ENCODE measurements around the gene P2RY8. TPM values are rescaled to one million over a fixed set of nuclear protein-coding genes. Genes with fewer than 3 reads are reported as not detected.
"Not testable (repeated sequence)": the region's sequence is repeated elsewhere in the genome, so short reads cannot be mapped to it uniquely, and the experiment has no call there.

P2RY8 gene
- polyA plus RNA-seq, 4 donors = 0.22 to 2.1 (median 1.2) TPM

GRCh38 chrX:1496076-1496475 is 40.9 kb downstream of the P2RY8 start:
- FAIRE-seq (no peak), DNase-seq (no peak)
- Histone ChIP-seq H3K9me3 (ENCODE audit: control insufficient read depth in 2 of 2, insufficient read depth in 1 of 2, low read depth in 1 of 2, low read length in 1 of 2) (no peaks in the 10 kb centered on the region), H3K36me3 (ENCODE audit: control insufficient read depth in 3 of 3, insufficient read depth in 2 of 3, low read depth in 1 of 3, low read length in 3 of 3) (no peaks in the 10 kb centered on the region), H3K27me3 (ENCODE audit: control insufficient read depth in 3 of 3, insufficient read depth in 3 of 3, low read length in 3 of 3) (no peaks in the 10 kb centered on the region), H3K4me3 (ENCODE audit: low read depth in 1 of 3, low read length in 3 of 3) (no peak overlapping the region), H3K4me1 (ENCODE audit: control insufficient read depth in 3 of 3, insufficient read depth in 2 of 3, low read depth in 1 of 3, low read length in 2 of 3) (no peaks in the 10 kb centered on the region), H3K27ac (ENCODE audit: low read depth in 1 of 3, low read length in 2 of 3) (no peak overlapping the region)
- 77 to 79% (median 79%) methylated on average over 12 of the region's 12 CpGs for WGBS, 3 donors

DNA sequence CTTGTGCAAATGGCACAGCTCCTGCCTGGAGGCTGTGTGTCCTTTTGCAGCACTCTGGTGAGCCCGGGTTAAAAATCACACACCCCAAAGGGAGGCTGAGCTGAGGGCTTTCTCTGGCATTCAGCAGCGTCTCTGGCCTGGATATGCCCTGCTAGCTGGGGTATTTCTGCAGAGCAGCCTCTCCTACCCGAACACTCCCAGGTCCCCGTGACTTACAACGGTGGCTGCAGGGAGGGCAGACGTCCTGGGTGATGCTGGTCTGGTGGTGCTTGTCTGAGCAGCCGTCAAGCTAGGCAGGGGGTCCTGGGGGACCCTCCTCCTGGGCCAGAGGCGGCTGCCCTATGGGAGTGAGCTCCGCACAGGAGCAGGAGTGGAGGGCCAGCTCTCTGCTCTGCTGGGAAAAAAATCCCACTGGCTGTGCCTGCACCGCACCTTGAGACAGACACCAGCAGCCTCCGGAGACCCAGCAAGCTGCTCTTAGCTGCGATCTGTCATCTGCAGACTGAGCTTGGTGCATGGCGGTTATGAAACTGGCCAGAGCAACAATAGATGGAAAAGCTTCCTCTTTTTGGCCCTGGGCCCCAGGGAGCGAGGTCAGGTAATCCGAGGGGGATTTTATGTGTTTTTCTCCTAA is 43.0 kb downstream of the P2RY8 start:
- Histone ChIP-seq H3K36me3 (ENCODE audit: control insufficient read depth in 3 of 3, insufficient read depth in 2 of 3, low read depth in 1 of 3, low read length in 3 of 3) (no peaks in the 10 kb centered on the region), H3K27ac (ENCODE audit: low read depth in 1 of 3, low read length in 2 of 3) (peak overlapping the region in 2 of 3 donors; percentile 24 to 32), H3K9me3 (ENCODE audit: control insufficient read depth in 2 of 2, insufficient read depth in 1 of 2, low read depth in 1 of 2, low read length in 1 of 2) (no peaks in the 10 kb centered on the region), H3K27me3 (ENCODE audit: control insufficient read depth in 3 of 3, insufficient read depth in 3 of 3, low read length in 3 of 3) (no peaks in the 10 kb centered on the region), H3K4me1 (ENCODE audit: control insufficient read depth in 3 of 3, insufficient read depth in 2 of 3, low read depth in 1 of 3, low read length in 2 of 3) (no peaks in the 10 kb centered on the region), H3K4me3 (ENCODE audit: low read depth in 1 of 3, low read length in 3 of 3) (no peak overlapping the region)
- no peak for DNase-seq
- no peak for FAIRE-seq
- WGBS, 3 donors = 29 to 38% (median 32%) methylated on average over 15 of the region's 15 CpGs

- FAIRE-seq (no peak), DNase-seq (no peak)
- no peak overlapping the region for H3K4me3 ChIP-seq (ENCODE audit: low read depth in 1 of 3, low read length in 3 of 3)
- H3K27ac ChIP-seq (ENCODE audit: low read depth in 1 of 3, low read length in 2 of 3) = peak overlapping the region in 1 of 3 donors; percentile 32
- no peaks in the 10 kb centered on the region for H3K9me3 ChIP-seq (ENCODE audit: control insufficient read depth in 2 of 2, insufficient read depth in 1 of 2, low read depth in 1 of 2, low read length in 1 of 2)
- H3K27me3 ChIP-seq (ENCODE audit: control insufficient read depth in 3 of 3, insufficient read depth in 3 of 3, low read length in 3 of 3) = no peaks in the 10 kb centered on the region
- 31 to 32% (median 31%) methylated on average over 16 of the region's 16 CpGs for WGBS, 3 donors
- no peaks in the 10 kb centered on the region for H3K36me3 ChIP-seq (ENCODE audit: control insufficient read depth in 3 of 3, insufficient read depth in 2 of 3, low read depth in 1 of 3, low read length in 3 of 3)
- H3K4me1 ChIP-seq (ENCODE audit: control insufficient read depth in 3 of 3, insufficient read depth in 2 of 3, low read depth in 1 of 3, low read length in 2 of 3) = no peaks in the 10 kb centered on the region
Measured at GRCh38 chrX:1493412-1493811, 43.6 kb downstream of the P2RY8 start.

DNA sequence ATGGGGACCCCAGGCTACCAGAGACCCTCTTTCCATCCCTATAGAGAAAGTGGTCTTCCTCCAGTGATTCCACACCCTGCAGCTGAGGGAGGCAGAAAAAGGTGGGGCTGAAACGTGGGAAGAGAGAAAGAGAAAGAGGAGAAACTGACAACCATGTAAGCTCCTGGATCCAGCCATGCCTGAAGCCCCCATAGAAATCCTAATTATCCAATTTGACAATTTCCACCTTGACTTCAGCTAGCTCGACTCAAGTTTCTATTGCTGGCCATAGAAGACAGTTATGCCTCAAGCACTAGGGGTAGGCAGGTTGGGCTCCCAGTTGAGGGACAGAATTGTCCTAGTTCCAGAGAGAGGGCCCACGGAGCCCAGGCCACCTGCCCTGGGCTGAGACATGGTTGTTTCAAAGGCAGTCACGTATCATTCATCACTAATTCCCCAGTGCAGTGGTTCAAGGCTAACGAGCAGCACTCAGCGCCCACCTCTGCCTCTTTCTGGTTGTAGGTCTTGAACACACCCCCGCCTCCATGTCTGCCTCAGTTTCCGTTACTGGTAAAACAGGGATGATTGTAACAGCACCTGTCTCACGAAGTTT is 44.5 kb downstream of the P2RY8 start:
- WGBS, 3 donors = 81 to 84% (median 83%) methylated on average over 9 of the region's 9 CpGs
- Histone ChIP-seq H3K4me1 (ENCODE audit: control insufficient read depth in 3 of 3, insufficient read depth in 2 of 3, low read depth in 1 of 3, low read length in 2 of 3) (no peaks in the 10 kb centered on the region), H3K27ac (ENCODE audit: low read depth in 1 of 3, low read length in 2 of 3) (no peak overlapping the region), H3K27me3 (ENCODE audit: control insufficient read depth in 3 of 3, insufficient read depth in 3 of 3, low read length in 3 of 3) (no peaks in the 10 kb centered on the region), H3K36me3 (ENCODE audit: control insufficient read depth in 3 of 3, insufficient read depth in 2 of 3, low read depth in 1 of 3, low read length in 3 of 3) (no peaks in the 10 kb centered on the region), H3K9me3 (ENCODE audit: control insufficient read depth in 2 of 2, insufficient read depth in 1 of 2, low read depth in 1 of 2, low read length in 1 of 2) (peaks cover 1 to 2% of the 10 kb centered on the region in 2 donors), H3K4me3 (ENCODE audit: low read depth in 1 of 3, low read length in 3 of 3) (no peak overlapping the region)
- FAIRE-seq (no peak), DNase-seq (no peak)

- Histone ChIP-seq H3K36me3 (ENCODE audit: control insufficient read depth in 3 of 3, insufficient read depth in 2 of 3, low read depth in 1 of 3, low read length in 3 of 3) (no peaks in the 10 kb centered on the region), H3K4me3 (ENCODE audit: low read depth in 1 of 3, low read length in 3 of 3) (no peak overlapping the region), H3K4me1 (ENCODE audit: control insufficient read depth in 3 of 3, insufficient read depth in 2 of 3, low read depth in 1 of 3, low read length in 2 of 3) (no peaks in the 10 kb centered on the region), H3K9me3 (ENCODE audit: control insufficient read depth in 2 of 2, insufficient read depth in 1 of 2, low read depth in 1 of 2, low read length in 1 of 2) (peaks cover 1 to 2% of the 10 kb centered on the region in 2 donors), H3K27me3 (ENCODE audit: control insufficient read depth in 3 of 3, insufficient read depth in 3 of 3, low read length in 3 of 3) (no peaks in the 10 kb centered on the region), H3K27ac (ENCODE audit: low read depth in 1 of 3, low read length in 2 of 3) (no peak overlapping the region)
- no peak for FAIRE-seq
- 76 to 87% (median 81%) methylated on average over 6 of the region's 6 CpGs for WGBS, 3 donors
- DNase-seq = no peak
Measured at GRCh38 chrX:1491851-1492349, 45.1 kb downstream of the P2RY8 start.

- H3K4me1 ChIP-seq (ENCODE audit: control insufficient read depth in 3 of 3, insufficient read depth in 2 of 3, low read depth in 1 of 3, low read length in 2 of 3); H3K27ac ChIP-seq (ENCODE audit: low read depth in 1 of 3, low read length in 2 of 3); H3K4me3 ChIP-seq (ENCODE audit: low read depth in 1 of 3, low read length in 3 of 3); H3K27me3 ChIP-seq (ENCODE audit: control insufficient read depth in 3 of 3, insufficient read depth in 3 of 3, low read length in 3 of 3); H3K36me3 ChIP-seq (ENCODE audit: control insufficient read depth in 3 of 3, insufficient read depth in 2 of 3, low read depth in 1 of 3, low read length in 3 of 3); H3K9me3 ChIP-seq (ENCODE audit: control insufficient read depth in 2 of 2, insufficient read depth in 1 of 2, low read depth in 1 of 2, low read length in 1 of 2); DNase-seq: not testable (repeated sequence)
- FAIRE-seq = peak; percentile 10
- WGBS, 3 donors = 97 to 99% (median 98%) methylated on average over 4 of the region's 4 CpGs
Measured at GRCh38 chrX:1491248-1491647, 45.7 kb downstream of the P2RY8 start.

- not testable (repeated sequence) for DNase-seq; FAIRE-seq; H3K27ac ChIP-seq (ENCODE audit: low read depth in 1 of 3, low read length in 2 of 3); H3K27me3 ChIP-seq (ENCODE audit: control insufficient read depth in 3 of 3, insufficient read depth in 3 of 3, low read length in 3 of 3); H3K36me3 ChIP-seq (ENCODE audit: control insufficient read depth in 3 of 3, insufficient read depth in 2 of 3, low read depth in 1 of 3, low read length in 3 of 3); H3K4me3 ChIP-seq (ENCODE audit: low read depth in 1 of 3, low read length in 3 of 3); H3K9me3 ChIP-seq (ENCODE audit: control insufficient read depth in 2 of 2, insufficient read depth in 1 of 2, low read depth in 1 of 2, low read length in 1 of 2); H3K4me1 ChIP-seq (ENCODE audit: control insufficient read depth in 3 of 3, insufficient read depth in 2 of 3, low read depth in 1 of 3, low read length in 2 of 3)
- 86 to 92% (median 92%) methylated on average over 1 of the region's 1 CpG for WGBS, 3 donors
Measured at GRCh38 chrX:1490723-1491122, 46.3 kb downstream of the P2RY8 start.

GRCh38 chrX:1489354-1489753 is 47.6 kb downstream of the P2RY8 start:
- H3K4me1 ChIP-seq (ENCODE audit: control insufficient read depth in 3 of 3, insufficient read depth in 2 of 3, low read depth in 1 of 3, low read length in 2 of 3); DNase-seq; H3K36me3 ChIP-seq (ENCODE audit: control insufficient read depth in 3 of 3, insufficient read depth in 2 of 3, low read depth in 1 of 3, low read length in 3 of 3); H3K9me3 ChIP-seq (ENCODE audit: control insufficient read depth in 2 of 2, insufficient read depth in 1 of 2, low read depth in 1 of 2, low read length in 1 of 2); H3K27me3 ChIP-seq (ENCODE audit: control insufficient read depth in 3 of 3, insufficient read depth in 3 of 3, low read length in 3 of 3); FAIRE-seq; H3K27ac ChIP-seq (ENCODE audit: low read depth in 1 of 3, low read length in 2 of 3); H3K4me3 ChIP-seq (ENCODE audit: low read depth in 1 of 3, low read length in 3 of 3): not testable (repeated sequence)
- WGBS, 3 donors = 75 to 89% (median 86%) methylated on average over 5 of the region's 5 CpGs
